ENCODE results near the gene FEN1. TPM values are rescaled to one million over a fixed set of nuclear protein-coding genes. Genes with fewer than 3 reads are reported as not detected.

FEN1 gene
- polyA plus RNA-seq, 2 of the 4 experiments (the other 2 are of a cell fraction), result 38.4 to 105 TPM

GRCh38 chr11:61787928-61788491, 4.7 kb upstream of the FEN1 start (continued):
- TF ChIP-seq HOXB5 (CRISPR knock-in tag; IDR thresholded peaks at IDR 0.05) (no peak), SMC3 (IDR thresholded peaks at IDR 0.05) (peak; percentile 47), NFE2L2 (conservative IDR thresholded peaks at IDR 0.05; ENCODE audit: low read length) (no peak), CTCF (IDR thresholded peaks at IDR 0.05) (peak; percentile 91), RFX5 (IDR thresholded peaks at IDR 0.05) (no peak), TP53 (CRISPR knock-in tag; IDR thresholded peaks at IDR 0.05) (no peak), KDM1A (IDR thresholded peaks at IDR 0.05; ENCODE audit: low read depth) (no peak), HEYL (CRISPR knock-in tag; IDR thresholded peaks at IDR 0.05) (no peak), ZC3H11A (IDR thresholded peaks at IDR 0.05) (0 out of 2 replicates have a peak, but pooled peaks have one; percentile 6), BHLHE40 (IDR thresholded peaks at IDR 0.05; ENCODE audit: low read depth, low read length) (no peak), HDAC2 (IDR thresholded peaks at IDR 0.05) (no peak), HOXA7 (CRISPR knock-in tag; IDR thresholded peaks at IDR 0.05) (no peak), EP300 (IDR thresholded peaks at IDR 0.05) (no peak), MAX (IDR thresholded peaks at IDR 0.05) (no peak), ESRRA (IDR thresholded peaks at IDR 0.05; ENCODE audit: borderline replicate concordance, low read length) (no peak), CHD2 (IDR thresholded peaks at IDR 0.05; ENCODE audit: low read length, partially characterized antibody) (no peak), CHD4 (IDR thresholded peaks at IDR 0.05; ENCODE audit: borderline replicate concordance) (no peak), TFCP2L1 (CRISPR knock-in tag; IDR thresholded peaks at IDR 0.05) (no peak), POLR2A (IDR thresholded peaks at IDR 0.05; ENCODE audit: low read length) (no peak)

DNA sequence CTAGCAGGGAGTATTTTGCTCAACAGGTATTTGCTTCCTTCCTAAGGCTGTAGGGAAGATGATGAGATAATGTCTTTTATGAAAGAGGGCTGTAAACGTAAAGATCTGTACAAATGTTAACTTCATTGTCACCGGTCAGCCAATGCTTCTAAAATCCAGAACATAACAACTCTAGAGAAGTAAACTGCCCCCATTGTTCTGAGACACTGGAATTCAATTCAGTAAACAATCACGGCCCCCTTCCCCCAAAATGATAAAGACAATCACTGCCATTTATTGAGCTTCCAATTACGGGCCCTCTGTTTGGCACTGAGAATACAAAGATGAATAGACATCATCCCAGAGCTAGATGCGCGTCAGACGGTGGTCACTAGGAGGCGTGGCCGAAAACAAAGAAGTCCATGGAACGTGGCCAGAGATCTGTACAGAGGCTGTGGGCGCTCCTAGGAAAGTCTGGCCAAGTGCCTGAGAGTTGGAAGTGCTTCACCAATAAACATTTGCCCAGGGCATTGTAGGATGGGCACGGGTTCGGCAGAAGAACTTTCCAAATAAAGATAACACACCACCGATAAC, 888 bp upstream of the FEN1 start:
- WGBS (ENCODE audit: missing lambda C conversion rate), result 9% methylated on average over 14 of the region's 14 CpGs
- peak; percentile 80 to 82 for DNase-seq (ENCODE audit: low read depth in 1 of 2, low spot score in 1 of 2)
- ATAC-seq, result peak; percentile 58 to 61
- FAIRE-seq, result no peak
- H3K9me3 ChIP-seq, result no peaks in the 10 kb centered on the region
- peak overlapping the region; percentile 92 to 100 for H3K27ac ChIP-seq
- CTCF ChIA-PET, result interaction anchor here (0.6 to 10.3 kb wide), 11 partner anchors 9 to 290 kb away, joined by 3 to 147 read pairs (median 5); partner anchors contain the start of genes FADS1 and MYRF
- H3K4me2 ChIP-seq, result peak overlapping the region; percentile 76
- H3K4me3 ChIP-seq, result peak overlapping the region; percentile 56
- POLR2A ChIA-PET, result interaction anchor here (0.6 to 2.5 kb wide), 4 partner anchors 9 to 312 kb away, joined by 3 to 17 read pairs (median 5); no protein-coding TSS in a partner anchor
- peaks cover 22% of the 10 kb centered on the region; the same call in 1 of the 3 replicates for H3K4me1 ChIP-seq
- TF ChIP-seq POLR2A (IDR thresholded peaks at IDR 0.05; ENCODE audit: low read length) (peak; percentile 8; the same call in 1 of the 2 replicates), MYC (IDR thresholded peaks at IDR 0.05; ENCODE audit: borderline replicate concordance, low read length) (peak; percentile 68; the same call in 1 of the 2 replicates), MAZ (IDR thresholded peaks at IDR 0.05; ENCODE audit: borderline replicate concordance, low read depth, low read length) (no peak)

DNA sequence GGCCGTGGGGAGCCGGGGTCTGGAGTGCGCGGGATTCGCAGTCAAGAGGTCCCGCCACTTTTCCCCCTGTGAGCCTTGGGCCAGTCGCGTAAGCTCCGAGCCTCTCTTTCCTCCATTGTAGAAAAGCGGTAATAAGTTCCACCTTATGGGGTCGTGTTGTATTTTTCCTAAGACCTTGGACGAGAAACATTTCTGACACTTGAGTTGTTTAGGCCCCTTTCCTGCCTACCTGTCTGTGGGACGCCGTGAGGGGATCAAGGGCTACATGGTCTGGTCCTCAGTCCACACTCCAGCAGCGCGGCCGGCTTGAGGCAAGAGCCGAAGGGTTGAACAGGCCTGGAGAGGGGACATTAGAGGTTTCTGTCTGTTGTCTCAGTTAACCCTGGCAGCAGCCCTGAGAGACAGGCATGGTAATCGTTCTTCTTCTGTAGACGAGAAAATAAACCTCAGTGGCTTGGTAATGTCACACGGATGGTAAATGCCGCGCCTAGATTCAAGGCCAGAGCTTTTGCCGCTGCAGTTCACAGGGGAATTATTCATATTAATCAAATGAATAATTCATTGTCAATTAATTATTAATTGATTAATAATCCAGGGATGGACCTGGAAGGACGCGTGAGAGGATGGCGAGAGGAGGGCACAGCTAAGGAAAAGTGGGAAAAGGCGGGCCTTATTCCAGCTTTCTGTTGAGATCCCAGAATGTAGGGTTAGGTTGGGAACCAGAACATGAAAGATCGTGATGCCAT, 545 bp downstream of the FEN1 start:
- FAIRE-seq, result no peak
- ChIA-PET CTCF (interaction anchor here (0.6 to 10.3 kb wide), 12 partner anchors 12 to 315 kb away, joined by 3 to 147 read pairs (median 5); partner anchors contain the start of genes FADS1 and MYRF), POLR2A (interaction anchor here (1.0 to 2.5 kb wide), 3 partner anchors 22 to 319 kb away, joined by 3 to 17 read pairs (median 4); partner anchors contain the start of gene FADS2)
- peaks cover 26% of the 10 kb centered on the region; the same call in 1 of the 3 replicates for H3K4me1 ChIP-seq
- peak; percentile 31 to 47 for DNase-seq (ENCODE audit: low read depth in 1 of 2, low spot score in 1 of 2)
- H3K4me3 ChIP-seq, result peak overlapping the region; percentile 56
- no peaks in the 10 kb centered on the region for H3K9me3 ChIP-seq
- H3K4me2 ChIP-seq, result peak overlapping the region; percentile 76
- WGBS (ENCODE audit: missing lambda C conversion rate), result 4% methylated on average over 25 of the region's 29 CpGs
- peak; percentile 20 to 53 for ATAC-seq
- TF ChIP-seq FOSB (CRISPR knock-in tag; IDR thresholded peaks at IDR 0.05) (0 out of 2 replicates have a peak, but pooled peaks have one; percentile 18), HOXA7 (CRISPR knock-in tag; IDR thresholded peaks at IDR 0.05) (peak; percentile 25; the same call in 1 of the 2 replicates), KDM5A (IDR thresholded peaks at IDR 0.05) (peak; percentile 15; the same call in 1 of the 2 replicates), HEYL (CRISPR knock-in tag; IDR thresholded peaks at IDR 0.05) (no peak), HDAC2 (IDR thresholded peaks at IDR 0.05) (peak; percentile 6; the same call in 1 of the 2 replicates)
- peak overlapping the region; percentile 92 to 100 for H3K27ac ChIP-seq

Data from A549 (cell line).